GM11168 (cell line): ENCODE measurements around the gene KIF2C.
"Not testable (repeated sequence)": the region's sequence is repeated elsewhere in the genome, so short reads cannot be mapped to it uniquely, and the experiment has no call there.

Source experiments
- in situ Hi-C: fragments of 300-500 bp; cut with MboI; formaldehyde crosslinking; loops from one replicate; pipeline ENCODE4 v1.12.0; 2022; ENCODE audit warnings: low sequenced_read_pairs; ENCODE audit not compliant: unreplicated experiment

KIF2C gene

DNA sequence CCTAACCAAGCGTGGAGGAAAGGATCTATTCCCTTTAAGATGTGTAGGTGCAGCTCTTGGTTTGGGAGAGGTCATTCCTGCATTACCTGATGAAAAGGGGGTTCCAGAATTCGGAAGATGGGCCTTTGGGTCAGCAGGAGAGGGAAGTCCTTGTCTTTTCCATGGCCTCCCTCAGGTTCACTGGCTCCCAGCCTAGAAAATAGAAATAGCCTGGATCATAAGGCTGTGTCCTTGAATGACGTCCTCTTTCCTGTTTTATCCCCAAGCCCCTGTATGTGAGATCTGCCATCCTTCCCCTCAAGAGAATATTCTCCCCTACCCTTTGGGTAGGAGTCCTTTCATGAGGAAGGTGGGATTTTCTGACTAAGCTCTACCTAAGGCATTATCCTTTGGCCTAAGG, 21.2 kb downstream of the KIF2C start:
- in situ Hi-C loops: no loop called here

- in situ Hi-C loops: not testable (repeated sequence)
These were observed 26.8 kb downstream of the KIF2C start for GRCh38 chr1:44766421-44766820.

- in situ Hi-C loops: no loop called here
These were observed 35.7 kb downstream of the KIF2C start, which contains the start of gene RPS8 for GRCh38 chr1:44775078-44775929. TSS of gene RPS8 (plus strand) at chr1:44775540. CDS start at chr1:44775597, 57 bp downstream.

- in situ Hi-C loops: no loop called here
These were observed 36.5 kb downstream of the KIF2C start for GRCh38 chr1:44775930-44776729.

DNA sequence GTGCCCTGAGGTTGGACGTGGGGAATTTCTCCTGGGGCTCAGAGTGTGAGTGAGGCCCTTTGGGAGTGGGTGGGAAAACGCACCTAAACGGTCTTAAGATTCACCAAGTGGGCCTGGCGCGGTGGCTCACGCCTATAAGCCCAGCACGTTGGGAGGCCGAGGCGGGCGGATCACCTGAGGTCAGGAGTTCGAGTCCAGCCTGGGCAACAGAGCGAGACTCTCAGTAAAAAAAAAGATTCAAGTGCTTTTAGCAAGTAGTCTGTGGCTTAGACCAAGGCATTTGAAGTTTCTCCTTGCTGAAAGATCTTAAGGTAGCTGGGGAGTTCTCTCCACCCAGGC, 37.1 kb downstream of the KIF2C start:
- in situ Hi-C loops: no loop called here

GRCh38 chr1:44777547-44777946, 37.9 kb downstream of the KIF2C start:
- in situ Hi-C loops: no loop called here

DNA sequence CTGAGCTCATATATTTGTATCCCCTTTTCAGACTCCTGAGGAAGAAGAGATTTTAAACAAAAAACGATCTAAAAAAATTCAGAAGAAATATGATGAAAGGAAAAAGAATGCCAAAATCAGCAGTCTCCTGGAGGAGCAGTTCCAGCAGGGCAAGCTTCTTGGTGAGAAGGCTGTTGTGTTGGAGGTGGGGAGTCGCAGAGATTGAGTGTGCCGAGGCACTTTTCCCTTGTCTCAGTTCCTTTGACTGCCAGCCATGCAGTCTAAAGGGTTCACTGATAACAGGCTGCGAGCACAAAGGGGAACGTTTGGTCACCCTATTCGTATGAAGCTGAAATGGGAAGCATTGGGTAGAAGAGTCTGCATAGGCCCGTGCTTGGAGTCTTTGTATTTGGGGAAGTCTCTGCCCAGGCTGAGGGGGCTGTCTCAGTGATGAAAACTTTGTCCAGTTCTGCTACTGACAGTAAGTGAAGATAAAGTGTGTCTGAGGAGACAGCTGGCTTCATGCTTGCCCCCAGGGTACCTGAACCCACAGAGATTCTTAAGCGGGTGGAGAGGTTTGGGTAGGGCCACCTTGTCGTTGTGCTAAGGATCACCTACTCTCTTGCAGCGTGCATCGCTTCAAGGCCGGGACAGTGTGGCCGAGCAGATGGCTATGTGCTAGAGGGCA, 38.5 kb downstream of the KIF2C start:
- in situ Hi-C loops: no loop called here

- in situ Hi-C loops: no loop called here
These were observed 39.3 kb downstream of the KIF2C start for GRCh38 chr1:44778705-44779576.

DNA sequence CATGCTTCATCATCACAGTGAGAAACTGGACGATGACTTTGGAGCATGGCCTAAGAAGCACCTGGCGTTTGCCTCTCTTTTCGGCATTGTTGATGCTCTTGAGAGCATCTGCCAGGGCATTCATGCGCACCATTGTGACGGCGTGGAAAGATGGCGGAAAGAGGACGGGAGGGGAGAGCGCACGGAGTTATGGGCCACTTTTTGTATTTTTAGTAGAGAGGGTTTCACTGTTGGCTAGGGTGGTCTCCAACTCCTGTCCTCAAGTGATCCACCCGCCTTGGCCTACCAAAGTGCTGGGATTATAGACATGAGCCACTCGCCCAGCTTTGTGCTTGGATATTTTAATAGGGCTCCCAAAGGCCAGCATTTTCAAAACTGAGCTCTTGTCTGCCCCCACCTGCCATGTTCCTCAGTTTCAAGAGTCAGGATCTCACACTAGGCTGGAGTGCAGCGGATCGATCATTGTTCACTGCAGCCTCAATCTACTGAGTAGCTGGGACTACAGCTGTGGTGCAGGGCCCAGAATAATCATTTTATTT, 41.0 kb downstream of the KIF2C start:
- in situ Hi-C loops: no loop called here

DNA sequence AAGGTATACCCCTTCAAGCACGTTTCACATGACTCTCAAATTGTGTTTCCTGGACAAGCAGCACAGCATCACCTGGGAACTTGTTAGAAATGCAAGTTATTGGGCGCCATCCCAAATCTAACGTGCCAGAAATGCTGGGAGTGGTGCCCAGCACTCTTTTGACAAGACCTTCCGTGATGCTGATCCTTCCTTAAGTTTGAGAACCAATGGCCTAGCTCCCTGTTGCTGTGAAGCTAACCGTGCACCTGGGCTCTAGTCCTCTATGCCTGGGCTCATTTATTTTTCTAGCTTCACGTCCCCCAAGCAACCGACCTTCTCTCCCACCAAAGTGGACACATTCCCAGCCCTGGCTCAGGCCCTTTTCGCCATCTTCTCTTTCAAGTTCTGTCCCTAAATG, 44.1 kb downstream of the KIF2C start:
- in situ Hi-C loops: no loop called here

GRCh38 chr1:44784094-44785028, 44.7 kb downstream of the KIF2C start:
- in situ Hi-C loops: no loop called here

- in situ Hi-C loops: no loop called here
These were observed 45.4 kb downstream of the KIF2C start for GRCh38 chr1:44785029-44785380.

DNA sequence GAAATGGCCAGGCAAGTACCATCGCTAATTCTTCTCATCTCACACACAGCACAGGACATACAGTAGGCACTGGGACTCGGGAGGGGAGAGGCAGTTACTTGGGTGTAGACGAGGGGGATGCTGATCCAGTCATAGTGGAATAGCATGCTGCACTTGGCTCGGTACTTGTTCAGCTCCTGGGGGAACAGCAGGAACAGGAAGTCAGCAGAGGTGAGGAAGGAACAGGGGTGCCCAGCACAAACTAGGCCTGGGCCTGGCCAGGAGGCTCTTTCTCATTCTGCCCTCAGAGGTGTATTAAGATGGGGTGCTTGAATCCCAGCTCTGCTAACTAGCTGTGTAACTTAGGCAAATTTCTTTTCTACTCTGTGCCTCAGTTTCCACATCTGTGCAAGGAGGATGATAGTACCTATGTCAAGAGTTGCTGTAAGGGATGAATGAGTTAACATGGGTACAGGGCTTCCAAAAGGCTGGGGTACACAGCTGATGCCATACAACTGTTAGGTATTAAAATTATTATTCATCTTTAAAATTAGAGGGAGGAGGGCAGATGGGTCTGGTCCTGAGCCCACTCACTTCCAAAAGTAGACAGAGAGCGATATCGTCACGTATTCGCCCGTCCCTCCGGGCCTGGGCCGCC, 46.0 kb downstream of the KIF2C start:
- in situ Hi-C loops: no loop called here

DNA sequence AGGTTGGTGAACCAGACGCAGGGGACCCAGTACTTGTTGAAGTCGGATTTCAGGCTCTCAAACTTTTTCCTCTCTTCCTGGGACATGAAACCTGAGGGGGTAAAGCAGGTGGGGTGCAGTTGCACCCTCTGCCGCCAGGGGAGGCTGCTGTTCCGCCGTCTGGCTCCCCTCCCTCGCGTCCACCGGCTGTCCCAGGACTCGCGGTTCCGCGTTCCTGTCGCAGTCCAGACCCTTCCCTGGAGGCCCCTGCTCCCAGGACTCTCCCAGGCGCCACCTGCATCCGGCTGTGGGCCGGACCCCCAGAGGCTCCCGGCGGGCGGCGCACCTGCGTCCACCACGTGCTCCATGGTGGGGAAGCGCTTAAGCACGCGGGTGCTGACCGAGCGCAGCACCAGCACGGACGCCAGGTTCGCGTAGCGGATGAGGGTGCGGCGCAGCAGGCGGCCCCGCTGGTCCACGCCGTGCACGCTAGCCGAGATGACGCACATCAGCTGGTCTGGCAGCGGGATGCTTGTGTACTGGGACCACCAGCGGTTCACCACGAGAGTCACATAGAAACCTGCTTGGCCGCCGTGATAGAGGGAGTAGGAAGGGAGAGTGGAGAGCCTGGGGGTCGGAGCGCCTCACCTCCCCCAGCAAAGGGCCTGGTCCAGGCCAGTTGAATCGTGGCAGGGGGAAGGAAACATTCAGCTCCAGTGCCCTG, 46.7 kb downstream of the KIF2C start:
- in situ Hi-C loops: no loop called here

DNA sequence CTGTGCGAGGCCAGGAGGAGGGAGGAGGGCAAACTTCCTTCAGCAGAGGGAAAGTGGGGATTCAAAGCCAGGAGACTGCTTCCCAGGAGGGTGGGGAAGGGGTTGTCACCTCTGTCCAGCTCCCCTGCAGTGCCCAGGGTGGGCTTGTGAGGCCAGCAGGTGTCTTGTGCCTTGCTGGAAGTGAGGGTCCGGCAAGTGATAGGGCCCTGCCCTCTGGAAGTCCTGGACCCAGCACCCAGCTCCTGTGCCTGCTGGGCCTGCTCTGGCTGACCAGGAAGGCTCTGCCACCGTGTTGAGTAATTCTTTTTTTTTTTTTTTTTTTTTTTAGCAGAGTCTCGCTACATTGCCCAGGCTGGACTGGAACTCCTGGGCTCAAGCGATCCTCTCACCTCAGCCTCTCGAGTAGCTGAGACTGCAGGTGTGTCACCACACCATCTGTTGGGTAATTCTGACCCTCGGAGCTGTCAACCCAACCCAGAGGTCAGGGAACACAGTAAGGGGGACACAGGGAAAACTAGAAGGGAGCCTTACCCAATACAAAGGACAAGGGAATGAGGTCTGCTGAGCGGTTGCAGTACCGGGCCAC, 47.3 kb downstream of the KIF2C start:
- in situ Hi-C loops: no loop called here

DNA sequence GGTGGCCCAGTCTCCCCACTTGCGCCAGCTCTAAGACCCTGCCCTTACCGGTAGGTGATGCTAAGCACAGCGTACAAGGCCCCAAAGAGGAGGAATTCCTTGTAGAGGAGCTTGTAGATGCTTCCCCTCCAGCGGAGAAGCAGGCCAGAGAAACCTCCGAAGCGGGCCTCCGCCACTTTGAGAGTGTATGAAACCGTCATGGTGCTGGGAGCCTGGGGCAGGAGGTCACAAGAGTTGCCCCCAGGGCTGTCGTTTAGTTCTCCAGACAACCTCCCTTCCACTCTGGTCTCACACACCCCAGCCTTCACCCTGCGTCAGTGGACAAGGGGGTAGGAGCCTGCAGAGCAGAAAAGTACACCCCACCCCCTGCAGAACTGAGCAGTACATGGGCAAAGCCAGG, 47.9 kb downstream of the KIF2C start:
- in situ Hi-C loops: no loop called here

DNA sequence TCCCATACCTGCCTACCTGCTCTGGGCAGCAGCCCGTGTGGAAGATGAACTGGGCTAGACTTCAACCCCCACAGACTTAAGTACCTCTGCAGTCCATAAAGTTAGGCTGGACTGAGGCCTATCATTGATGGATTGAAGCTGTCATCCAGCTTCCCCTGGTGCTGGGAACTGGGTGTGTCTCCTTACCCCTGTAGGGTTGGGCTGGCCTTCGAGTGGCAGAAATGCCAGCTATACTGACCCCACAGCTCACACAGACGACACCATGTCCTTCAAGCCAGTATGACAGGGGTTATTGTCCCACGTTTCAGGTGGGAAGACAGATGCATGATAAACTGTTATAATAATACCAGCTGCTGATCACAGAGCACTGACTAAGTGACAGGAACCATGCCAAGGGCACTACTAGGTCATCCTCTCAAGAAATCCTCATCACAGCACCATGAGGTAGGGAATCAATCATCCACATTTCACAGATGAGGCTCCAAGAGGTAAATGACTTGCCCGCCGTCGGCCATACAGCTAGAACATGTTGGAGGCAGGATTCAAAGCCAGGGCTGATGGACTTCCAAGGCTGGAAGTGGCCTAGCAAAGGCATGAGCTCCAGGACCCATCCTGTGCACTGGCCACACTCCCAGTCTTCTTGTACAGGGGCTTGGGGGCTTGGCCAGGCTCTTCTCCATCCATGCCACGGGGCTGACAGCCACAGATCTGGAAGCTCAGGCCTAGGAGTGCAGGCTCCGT, 48.7 kb downstream of the KIF2C start, which contains the start of gene BEST4:
TSS of gene BEST4 (minus strand) at position 51 of the 741 bp plus-strand sequence. CDS start 465 bp downstream, outside the sequence.
- in situ Hi-C loops: no loop called here
